AG04449 (cell line): ENCODE results near the gene TMIGD1.

Experiments used
- CTCF ChIA-PET: fragments of 350-600 bp; formaldehyde crosslinking; extraction: SDS; loops from one replicate; lab custom pipeline; 2021; ENCODE audit warnings: antibody characterized with exemption; lab: Yijun Ruan, JAX
- POLR2A ChIA-PET: fragments of 400-600, 350-600 bp; formaldehyde crosslinking; extraction: SDS; loops from one replicate; lab custom pipeline; 2020; ENCODE audit warnings: antibody characterized with exemption, inconsistent platforms; lab: Yijun Ruan, JAX
- DNase-seq: peaks from one replicate; pipeline ENCODE4 v3.0.0-alpha.2; 2010; ENCODE audit warnings: low read depth, low spot score
- H3K4me3 ChIP-seq: 2 replicates; pipeline ENCODE4 v1.5.1; 2011; ENCODE audit warnings: low read depth, mild to moderate bottlenecking, control low read depth, low read length
- CTCF ChIP-seq: IDR thresholded peaks from one replicate; pipeline ENCODE4 v1.5.1; 2011; ENCODE audit warnings: mild to moderate bottlenecking, moderate library complexity, low read length, control low read depth, inconsistent platforms; ENCODE audit not compliant: insufficient read depth; ENCODE audit errors: missing control alignments

The TMIGD1 gene

GRCh38 chr17:30361766-30362279 is 28.0 kb upstream of the TMIGD1 start:
- CTCF ChIA-PET, result interaction anchor here (1.7 to 2.2 kb wide), 2 partner anchors 15 to 20 kb away, joined by 4 to 8 read pairs; no protein-coding TSS in a partner anchor
- no peak for DNase-seq
- TF ChIP-seq CTCF, result no peak
- no peak overlapping the region for H3K4me3 ChIP-seq
- POLR2A ChIA-PET, result no interaction called here

GRCh38 chr17:30360086-30360808 is 26.4 kb upstream of the TMIGD1 start:
- CTCF ChIA-PET, result interaction anchor here (2.2 kb wide), 1 partner anchor 19 kb away, joined by 8 read pairs; no protein-coding TSS in a partner anchor
- POLR2A ChIA-PET, result no interaction called here
- TF ChIP-seq CTCF, result no peak
- DNase-seq, result no peak
- no peak overlapping the region for H3K4me3 ChIP-seq

GRCh38 chr17:30358055-30358760 is 24.4 kb upstream of the TMIGD1 start:
- ChIA-PET CTCF (no interaction called here), POLR2A (no interaction called here)
- no peak overlapping the region for H3K4me3 ChIP-seq
- no peak for DNase-seq
- TF ChIP-seq CTCF, result no peak

- ChIA-PET CTCF (interaction anchor here (0.8 kb wide), 1 partner anchor 12 kb away, joined by 3 read pairs; no protein-coding TSS in a partner anchor), POLR2A (no interaction called here)
- no peak for TF ChIP-seq CTCF
- no peak overlapping the region for H3K4me3 ChIP-seq
- no peak for DNase-seq
Observed at GRCh38 chr17:30357476-30357875, 23.6 kb upstream of the TMIGD1 start.

GRCh38 chr17:30354701-30355100 is 20.8 kb upstream of the TMIGD1 start:
- no peak for DNase-seq
- no peak for TF ChIP-seq CTCF
- ChIA-PET POLR2A (no interaction called here), CTCF (no interaction called here)
- H3K4me3 ChIP-seq, result no peak overlapping the region
